ENCODE data around the gene SLC7A4. TPM values are rescaled to one million over a fixed set of nuclear protein-coding genes. Genes with fewer than 3 reads are reported as not detected.

Gene SLC7A4
- total RNA-seq, 1 experiment from 2014 or later: not detected

DNA sequence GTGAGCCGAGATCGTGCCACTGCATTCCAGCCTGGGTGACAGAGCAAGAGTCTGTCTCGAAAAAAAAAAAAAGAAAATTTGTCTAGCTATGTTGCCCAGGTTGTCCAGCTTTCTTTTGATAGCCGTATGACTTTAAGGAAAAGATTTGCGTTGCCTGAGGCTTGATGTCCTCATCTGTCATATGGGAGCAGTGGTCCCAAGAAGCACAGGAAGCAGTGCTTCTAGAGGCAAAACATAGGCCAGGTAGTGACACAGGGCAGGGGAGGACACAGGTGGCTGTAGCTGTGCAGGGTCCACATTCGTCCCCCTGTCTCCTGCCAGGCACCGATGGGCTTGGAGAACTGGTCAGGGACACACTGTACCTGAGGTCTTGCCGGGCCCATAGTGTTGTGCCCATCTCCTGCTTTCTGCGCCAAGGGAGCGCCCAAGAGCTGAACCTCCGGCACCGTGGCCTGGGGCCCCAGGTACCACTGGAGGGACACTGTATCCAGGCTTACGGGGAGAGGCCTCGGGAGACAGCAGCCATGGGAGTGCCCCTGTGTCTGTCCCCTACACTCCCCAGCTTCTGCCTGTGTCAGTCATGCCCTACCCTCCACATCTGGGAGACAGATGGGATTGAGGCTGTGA lies 14.8 kb upstream of the SLC7A4 start:
- Histone ChIP-seq H3K27ac (ENCODE audit: low read depth, low read length) (no peak overlapping the region), H4K20me1 (ENCODE audit: insufficient read depth) (no peaks in the 10 kb centered on the region), H3K9me2 (ENCODE audit: insufficient read depth) (no peaks in the 10 kb centered on the region), H3K79me2 (ENCODE audit: insufficient read depth, low read length) (no peaks in the 10 kb centered on the region), H3K4me1 (ENCODE audit: control insufficient read depth in 1 of 2, insufficient read depth in 2 of 2, low read length in 2 of 2) (peaks cover 0 to 25% of the 10 kb centered on the region in 2 experiments; a peak in 2 of 4 replicates), H3K36me3 (ENCODE audit: control insufficient read depth in 1 of 2, insufficient read depth in 2 of 2, low read length in 2 of 2) (no peaks in the 10 kb centered on the region), H3K9ac (ENCODE audit: low read length) (no peak overlapping the region), H3K4me2 (ENCODE audit: low read length) (no peak overlapping the region), H3K9me3 (ENCODE audit: control insufficient read depth in 1 of 2, insufficient read depth in 1 of 2, low read depth in 1 of 2, low read length in 2 of 2) (no peaks in the 10 kb centered on the region), H2AFZ (ENCODE audit: low read depth, low read length, poor library complexity, severe bottlenecking) (no peak overlapping the region), H3K4me3 (replicated peaks in 1 of 2; ENCODE audit: low read depth in 1 of 2, low read length in 2 of 2) (no peak overlapping the region), H3K27me3 (ENCODE audit: insufficient read depth, low read length) (no peaks in the 10 kb centered on the region)
- BruUV-seq (replicated peaks): no TSS peak
- ChIA-PET POLR2A (no interaction called here), RAD21 (ENCODE audit: low non-redundant PET in 1 of 2, low total read pairs in 2 of 2, uncharacterized antibody in 2 of 2, unreplicated experiment in 2 of 2) (no interaction called here), CTCF (interaction anchor here (1.6 kb wide), 1 partner anchor 56 kb away, joined by 3 read pairs; no protein-coding TSS in a partner anchor)
- intact Hi-C loops (cut with micrococcal nuclease): no loop called here
- no peak for ATAC-seq
- TF ChIP-seq CTCF (IDR thresholded peaks at IDR 0.05 in 2 of 3, conservative IDR thresholded peaks at IDR 0.05 in 1 of 3; ENCODE audit: borderline replicate concordance in 1 of 3, insufficient read depth in 1 of 3, low read depth in 2 of 3, low read length in 2 of 3) (no peak), POLR2A (IDR thresholded peaks at IDR 0.05; ENCODE audit: borderline replicate concordance, extremely low read depth, insufficient read depth, insufficient read length) (no peak), EZH2phosphoT487 (IDR thresholded peaks at IDR 0.05; ENCODE audit: borderline replicate concordance) (no peak), REST (IDR thresholded peaks at IDR 0.05; ENCODE audit: low read depth) (no peak), SIN3A (IDR thresholded peaks at IDR 0.05; ENCODE audit: low read depth) (no peak), TCF7L2 (IDR thresholded peaks at IDR 0.05; ENCODE audit: borderline replicate concordance, extremely low read depth, insufficient read depth, insufficient read length) (no peak), EGR1 (IDR thresholded peaks at IDR 0.05; ENCODE audit: low read depth) (no peak), MAX (IDR thresholded peaks at IDR 0.05) (no peak), ZFX (IDR thresholded peaks at IDR 0.05) (no peak), CBX3 (IDR thresholded peaks at IDR 0.05; ENCODE audit: low read depth) (no peak), POLR2AphosphoS5 (IDR thresholded peaks at IDR 0.05; ENCODE audit: low read depth, low read length) (no peak), CEBPB (IDR thresholded peaks at IDR 0.05; ENCODE audit: low read depth) (no peak), SRF (IDR thresholded peaks at IDR 0.05; ENCODE audit: low read depth) (no peak)
- TF ChIP-seq, protein P1, sequence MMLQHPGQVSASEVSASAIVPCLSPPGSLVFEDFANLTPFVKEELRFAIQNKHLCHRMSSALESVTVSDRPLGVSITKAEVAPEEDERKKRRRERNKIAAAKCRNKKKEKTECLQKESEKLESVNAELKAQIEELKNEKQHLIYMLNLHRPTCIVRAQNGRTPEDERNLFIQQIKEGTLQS (IDR thresholded peaks at IDR 0.05): no peak
- DNase-seq (ENCODE audit: low read depth, low spot score): no peak
